ENCODE results near the gene BUD13.

Gene BUD13

DNA sequence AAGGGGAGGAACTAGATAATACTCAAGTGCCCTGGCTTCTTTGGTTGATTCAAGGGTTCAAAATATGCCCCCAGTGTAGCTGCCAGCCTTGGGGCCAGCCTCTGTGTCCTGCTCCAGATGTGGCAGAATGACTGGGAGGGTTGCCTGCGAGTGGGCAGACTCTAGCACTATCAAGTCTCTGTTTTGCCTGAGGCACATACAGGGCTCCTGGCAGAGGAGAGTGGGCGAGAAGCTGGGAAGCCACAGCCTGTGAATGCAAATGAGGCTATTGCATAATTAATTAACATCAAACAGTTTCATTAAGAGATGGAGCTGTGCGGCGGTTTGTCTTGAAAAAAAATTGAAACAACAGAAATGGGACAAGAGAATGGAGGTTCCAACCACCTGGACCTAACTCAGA lies 50.8 kb downstream of the BUD13 start:
- DNase-seq: no peak
- H3K4me3 ChIP-seq: no peak overlapping the region
- TF ChIP-seq, protein P1, sequence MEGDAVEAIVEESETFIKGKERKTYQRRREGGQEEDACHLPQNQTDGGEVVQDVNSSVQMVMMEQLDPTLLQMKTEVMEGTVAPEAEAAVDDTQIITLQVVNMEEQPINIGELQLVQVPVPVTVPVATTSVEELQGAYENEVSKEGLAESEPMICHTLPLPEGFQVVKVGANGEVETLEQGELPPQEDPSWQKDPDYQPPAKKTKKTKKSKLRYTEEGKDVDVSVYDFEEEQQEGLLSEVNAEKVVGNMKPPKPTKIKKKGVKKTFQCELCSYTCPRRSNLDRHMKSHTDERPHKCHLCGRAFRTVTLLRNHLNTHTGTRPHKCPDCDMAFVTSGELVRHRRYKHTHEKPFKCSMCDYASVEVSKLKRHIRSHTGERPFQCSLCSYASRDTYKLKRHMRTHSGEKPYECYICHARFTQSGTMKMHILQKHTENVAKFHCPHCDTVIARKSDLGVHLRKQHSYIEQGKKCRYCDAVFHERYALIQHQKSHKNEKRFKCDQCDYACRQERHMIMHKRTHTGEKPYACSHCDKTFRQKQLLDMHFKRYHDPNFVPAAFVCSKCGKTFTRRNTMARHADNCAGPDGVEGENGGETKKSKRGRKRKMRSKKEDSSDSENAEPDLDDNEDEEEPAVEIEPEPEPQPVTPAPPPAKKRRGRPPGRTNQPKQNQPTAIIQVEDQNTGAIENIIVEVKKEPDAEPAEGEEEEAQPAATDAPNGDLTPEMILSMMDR (IDR thresholded peaks at IDR 0.05): no peak
- H3K27me3 ChIP-seq: peaks cover 0 to 2% of the 10 kb centered on the region in 2 donors
- peaks cover 0 to 12% (median 9%) of the 10 kb centered on the region in 4 donors for H3K4me1 ChIP-seq
- no peak overlapping the region for H3K27ac ChIP-seq
- no peaks in the 10 kb centered on the region for H3K9me3 ChIP-seq
- no peaks in the 10 kb centered on the region for H3K36me3 ChIP-seq
- intact Hi-C loops (cut with DNase I; ENCODE audit: low total_unique reads): no loop called here

GRCh38 chr11:116720895-116721294 lies 51.9 kb downstream of the BUD13 start:
- intact Hi-C loops (cut with DNase I; ENCODE audit: low total_unique reads): no loop called here
- no peaks in the 10 kb centered on the region for H3K36me3 ChIP-seq
- no peak overlapping the region for H3K4me3 ChIP-seq
- TF ChIP-seq, protein P1 (IDR thresholded peaks at IDR 0.05): no peak
- peaks cover 0 to 5% (median 5%) of the 10 kb centered on the region in 4 donors for H3K4me1 ChIP-seq
- H3K9me3 ChIP-seq: no peaks in the 10 kb centered on the region
- H3K27ac ChIP-seq: no peak overlapping the region
- DNase-seq: no peak
- no peaks in the 10 kb centered on the region for H3K27me3 ChIP-seq

GRCh38 chr11:116718955-116719501 lies 53.8 kb downstream of the BUD13 start:
- H3K36me3 ChIP-seq: no peaks in the 10 kb centered on the region
- H3K27ac ChIP-seq: no peak overlapping the region
- intact Hi-C loops (cut with DNase I; ENCODE audit: low total_unique reads): no loop called here
- no peak for DNase-seq
- H3K9me3 ChIP-seq: no peaks in the 10 kb centered on the region
- H3K27me3 ChIP-seq: peaks cover 0 to 10% of the 10 kb centered on the region in 2 donors
- no peaks in the 10 kb centered on the region for H3K4me1 ChIP-seq
- TF ChIP-seq, protein P1 (IDR thresholded peaks at IDR 0.05): no peak
- H3K4me3 ChIP-seq: no peak overlapping the region

DNA sequence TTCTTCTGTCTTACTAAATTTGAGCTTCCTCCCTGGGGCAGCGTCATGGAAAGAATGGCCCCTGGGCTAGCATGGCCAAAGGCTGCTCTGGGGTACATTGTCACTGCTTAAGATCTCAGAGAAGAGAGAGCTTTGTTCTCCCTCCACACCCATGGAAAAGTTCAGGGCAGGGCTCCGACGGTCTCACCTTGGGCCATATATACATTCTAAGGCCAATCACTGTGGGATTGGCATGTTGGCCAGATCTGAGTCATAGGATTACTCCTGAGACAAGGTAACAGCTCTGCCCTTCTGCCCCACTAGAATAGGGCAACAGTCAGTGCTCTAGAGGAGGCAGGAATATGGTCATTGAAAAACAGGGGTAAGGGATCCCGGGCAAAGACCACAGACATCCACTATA lies 56.2 kb downstream of the BUD13 start:
- Histone ChIP-seq H3K4me3 (no peak overlapping the region), H3K27ac (no peak overlapping the region), H3K36me3 (no peaks in the 10 kb centered on the region), H3K9me3 (no peaks in the 10 kb centered on the region), H3K4me1 (no peaks in the 10 kb centered on the region), H3K27me3 (peaks cover 0 to 12% of the 10 kb centered on the region in 2 donors)
- TF ChIP-seq, protein P1 (IDR thresholded peaks at IDR 0.05): no peak
- DNase-seq: no peak
- intact Hi-C loops (cut with DNase I; ENCODE audit: low total_unique reads): no loop called here

DNA sequence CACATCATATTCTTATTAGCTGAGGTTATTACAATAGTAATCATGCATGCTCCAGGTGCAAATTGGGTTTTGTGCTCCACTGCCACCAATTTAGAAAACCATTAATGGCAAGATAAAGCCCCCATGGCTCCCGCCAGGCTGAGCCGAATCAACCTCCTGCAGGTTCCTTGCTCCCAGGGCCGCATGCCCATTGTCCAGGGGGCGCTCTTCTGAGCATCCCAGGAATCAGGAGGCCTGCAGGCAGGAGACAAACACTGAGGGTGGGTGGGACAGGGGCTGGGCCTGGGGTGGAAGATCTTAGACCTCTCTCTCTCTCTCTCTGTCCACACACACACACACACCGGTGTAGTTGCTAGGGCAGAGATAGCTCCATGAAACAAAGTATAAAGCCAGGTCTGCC lies 57.4 kb downstream of the BUD13 start:
- H3K27ac ChIP-seq: no peak overlapping the region
- no peak overlapping the region for H3K4me3 ChIP-seq
- no peaks in the 10 kb centered on the region for H3K9me3 ChIP-seq
- H3K36me3 ChIP-seq: no peaks in the 10 kb centered on the region
- TF ChIP-seq, protein P1 (IDR thresholded peaks at IDR 0.05): no peak
- intact Hi-C loops (cut with DNase I; ENCODE audit: low total_unique reads): no loop called here
- H3K27me3 ChIP-seq: peaks cover 0 to 21% of the 10 kb centered on the region in 2 donors
- H3K4me1 ChIP-seq: no peaks in the 10 kb centered on the region
- DNase-seq: no peak

- intact Hi-C loops (cut with DNase I; ENCODE audit: low total_unique reads): no loop called here
- Histone ChIP-seq H3K4me3 (no peak overlapping the region), H3K9me3 (no peaks in the 10 kb centered on the region), H3K27ac (no peak overlapping the region), H3K4me1 (no peaks in the 10 kb centered on the region), H3K27me3 (peaks cover 0 to 23% of the 10 kb centered on the region in 2 donors), H3K36me3 (no peaks in the 10 kb centered on the region)
- TF ChIP-seq, protein P1 (IDR thresholded peaks at IDR 0.05): no peak
- DNase-seq: no peak
Observed at GRCh38 chr11:116714902-116715301, 57.9 kb downstream of the BUD13 start.
